ENCODE data around the gene SLC29A3. TPM values are rescaled to one million over a fixed set of nuclear protein-coding genes. Genes with fewer than 3 reads are reported as not detected.

SLC29A3 gene
- total and polyA plus RNA-seq, 7 donors, result 0.64 to 2.2 (median 0.81) TPM

DNA sequence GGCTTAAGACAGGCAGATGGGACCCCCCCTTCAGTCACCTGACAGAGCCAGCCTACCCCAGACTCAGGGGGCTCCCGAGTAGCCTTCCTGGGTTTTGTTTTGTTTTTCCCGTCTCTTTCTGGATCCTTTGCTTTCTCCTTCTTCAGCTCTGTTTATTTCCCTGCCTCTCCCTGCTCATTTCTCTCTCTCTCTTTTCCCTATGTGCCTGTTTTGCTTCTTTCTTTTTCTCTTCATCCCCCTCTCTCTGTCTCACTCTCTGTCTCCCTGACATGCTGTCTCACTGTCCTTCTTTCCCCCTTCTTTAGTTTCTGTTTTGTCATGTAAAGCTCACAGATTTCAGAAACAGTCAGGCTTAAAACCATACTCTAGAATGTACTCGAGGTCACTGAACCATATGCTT lies 38.2 kb upstream of the SLC29A3 start:
- peaks cover 0 to 2% (median 0%) of the 10 kb centered on the region in 3 donors for H3K27me3 ChIP-seq (ENCODE audit: insufficient read depth in 3 of 3, low read length in 2 of 3)
- no peak for ATAC-seq
- WGBS, 3 donors, result 56 to 83% (median 57%) methylated on average over 3 of the region's 3 CpGs
- intact Hi-C loops (cut with DNase I), result loop anchor here in 1 of 2 donors (5.0 kb wide), 1 partner anchor 69 kb away; the partner anchor contains the start of gene UNC5B
- no peak for TF ChIP-seq CTCF (IDR thresholded peaks at IDR 0.05)
- no peaks in the 10 kb centered on the region for H3K36me3 ChIP-seq (ENCODE audit: insufficient read depth in 1 of 2, low read depth in 1 of 2)
- no peaks in the 10 kb centered on the region for H3K9me3 ChIP-seq
- DNase-seq, result no peak
- H3K27ac ChIP-seq, result no peak overlapping the region
- no peak overlapping the region for H3K4me3 ChIP-seq
- H3K4me1 ChIP-seq, result no peaks in the 10 kb centered on the region

GRCh38 chr10:71281646-71282322 lies 37.3 kb upstream of the SLC29A3 start:
- H3K4me3 ChIP-seq, result no peak overlapping the region
- H3K27ac ChIP-seq, result no peak overlapping the region
- no peak for TF ChIP-seq CTCF (IDR thresholded peaks at IDR 0.05)
- no peak for DNase-seq
- H3K27me3 ChIP-seq (ENCODE audit: insufficient read depth in 3 of 3, low read length in 2 of 3), result peaks cover 0 to 4% (median 0%) of the 10 kb centered on the region in 3 donors
- intact Hi-C loops (cut with DNase I), result loop anchor here (2.0 to 5.0 kb wide), 2 partner anchors 69 to 377 kb away; partner anchors contain the start of gene UNC5B (in 1 of the 2)
- WGBS, 3 donors, result 78 to 89% (median 87%) methylated on average over 8 of the region's 8 CpGs
- no peaks in the 10 kb centered on the region for H3K36me3 ChIP-seq (ENCODE audit: insufficient read depth in 1 of 2, low read depth in 1 of 2)
- no peaks in the 10 kb centered on the region for H3K9me3 ChIP-seq
- no peak for ATAC-seq
- H3K4me1 ChIP-seq, result no peaks in the 10 kb centered on the region

DNA sequence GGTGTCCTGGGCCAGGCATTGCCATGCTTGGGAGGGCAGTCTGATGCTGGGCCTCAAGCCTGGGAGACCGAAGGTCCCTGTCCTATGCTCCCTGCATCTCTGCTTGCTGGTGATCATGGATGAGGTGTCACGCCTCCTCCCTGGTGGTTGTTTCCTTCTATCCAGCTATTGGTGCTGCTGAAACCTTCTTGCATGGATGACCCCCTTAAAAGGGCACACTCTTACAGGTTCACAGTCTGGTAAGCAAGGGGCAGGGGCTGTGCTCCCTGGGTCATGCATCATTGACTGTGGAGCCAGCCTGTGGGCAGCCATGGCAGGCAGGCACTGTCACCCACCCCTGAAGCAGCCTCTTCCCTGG lies 36.8 kb upstream of the SLC29A3 start:
- intact Hi-C loops (cut with DNase I), result loop anchor here (2.0 to 5.0 kb wide), 2 partner anchors 70 to 378 kb away; partner anchors contain the start of gene UNC5B (in 1 of the 2)
- 87 to 100% (median 96%) methylated on average over 2 of the region's 2 CpGs for WGBS, 3 donors

DNA sequence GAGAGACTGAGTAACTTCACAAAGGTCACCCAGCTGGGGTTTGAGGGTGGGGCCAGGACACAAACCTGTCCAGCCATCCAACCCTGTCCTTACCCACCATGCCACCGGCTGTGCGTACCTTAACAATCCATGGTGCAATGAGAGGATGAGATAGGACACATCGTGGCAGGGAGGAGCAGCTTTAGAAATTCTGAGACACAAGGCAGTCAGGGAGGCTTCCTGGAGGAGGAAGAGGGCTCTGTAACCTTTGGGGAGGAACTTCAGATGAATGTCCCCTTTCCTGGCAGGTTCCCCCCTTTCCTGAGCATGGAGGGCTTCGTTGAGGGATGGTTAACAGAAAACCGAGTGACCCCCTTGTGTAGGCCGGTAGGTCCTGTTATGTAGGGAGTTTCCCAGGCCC lies 35.6 kb upstream of the SLC29A3 start:
- H3K4me3 ChIP-seq, result no peak overlapping the region
- no peaks in the 10 kb centered on the region for H3K36me3 ChIP-seq (ENCODE audit: insufficient read depth in 1 of 2, low read depth in 1 of 2)
- no peak overlapping the region for H3K27ac ChIP-seq
- ATAC-seq (no peak), DNase-seq (no peak)
- no peak for TF ChIP-seq CTCF (IDR thresholded peaks at IDR 0.05)
- intact Hi-C loops (cut with DNase I), result loop anchor here (2.0 to 5.0 kb wide), 2 partner anchors 71 to 379 kb away; partner anchors contain the start of gene UNC5B (in 1 of the 2)
- no peaks in the 10 kb centered on the region for H3K4me1 ChIP-seq
- 87 to 97% (median 93%) methylated on average over 6 of the region's 6 CpGs for WGBS, 3 donors
- H3K9me3 ChIP-seq, result no peaks in the 10 kb centered on the region
- H3K27me3 ChIP-seq (ENCODE audit: insufficient read depth in 3 of 3, low read length in 2 of 3), result peaks cover 0 to 4% (median 0%) of the 10 kb centered on the region in 3 donors

More for the DNA sequence above, 36.8 kb upstream of the SLC29A3 start:
- DNase-seq (no peak), ATAC-seq (no peak)
- Histone ChIP-seq H3K36me3 (ENCODE audit: insufficient read depth in 1 of 2, low read depth in 1 of 2) (no peaks in the 10 kb centered on the region), H3K27ac (no peak overlapping the region), H3K4me3 (no peak overlapping the region), H3K4me1 (no peaks in the 10 kb centered on the region), H3K9me3 (no peaks in the 10 kb centered on the region), H3K27me3 (ENCODE audit: insufficient read depth in 3 of 3, low read length in 2 of 3) (peaks cover 0 to 4% (median 0%) of the 10 kb centered on the region in 3 donors)
- TF ChIP-seq CTCF (IDR thresholded peaks at IDR 0.05), result no peak

Data from psoas muscle (tissue), 8 donors.